Measurements from ENCODE around the gene EIF4G1. TPM values are rescaled to one million over a fixed set of nuclear protein-coding genes. Genes with fewer than 3 reads are reported as not detected.

EIF4G1 gene
- total and polyA plus RNA-seq, 2 of the 8 experiments (the other 6 are each of a cell fraction or from before 2014, with no cell fraction given) = 318 to 473 TPM

GRCh38 chr3:184354121-184354728, 39.8 kb downstream of the EIF4G1 start:
- H3K4me2 ChIP-seq (ENCODE audit: insufficient read depth in 1 of 2, low read depth in 2 of 2, low read length in 2 of 2) = no peak overlapping the region
- ChIA-PET CTCF (ENCODE audit: partially characterized antibody) (interaction anchor here (0.7 to 6.8 kb wide), 26 partner anchors 8 to 424 kb away, joined by 3 to 49 read pairs (median 4); partner anchors contain the start of genes CLCN2, FAM131A and POLR2H), POLR2A (ENCODE audit: partially characterized antibody) (interaction anchor here (1.0 to 3.6 kb wide), 9 partner anchors 8 to 38 kb away, joined by 3 to 23 read pairs (median 6); partner anchors contain the start of genes CLCN2, FAM131A and POLR2H)
- H3K27ac ChIP-seq (ENCODE audit: low read depth, low read length) = no peak overlapping the region
- peaks cover 0 to 7% (median 3%) of the 10 kb centered on the region in 4 experiments; a peak in 2 of 7 replicates for H3K4me1 ChIP-seq (replicated peaks in 1 of 4; ENCODE audit: control insufficient read depth in 3 of 4, insufficient read depth in 4 of 4, low read length in 3 of 4)
- 0 out of 2 replicates have a peak overlapping the region, but pooled peaks have one; percentile 27 for H2BK12ac ChIP-seq (ENCODE audit: low read depth, low read length)
- no peak overlapping the region for H2BK120ac ChIP-seq (replicated peaks; ENCODE audit: low read depth, low read length)
- no peaks in the 10 kb centered on the region for H3K23me2 ChIP-seq (ENCODE audit: low read depth, low read length)
- H3K4ac ChIP-seq (replicated peaks; ENCODE audit: insufficient read length, low read depth, low read length) = no peak overlapping the region
- H3K79me1 ChIP-seq (ENCODE audit: low read depth, low read length) = no peaks in the 10 kb centered on the region
- no peak overlapping the region for H2BK15ac ChIP-seq (ENCODE audit: low read length)
- no peaks in the 10 kb centered on the region for H3K9me3 ChIP-seq (ENCODE audit: insufficient read depth in 2 of 2, low read depth in 1 of 2, low read length in 1 of 2)
- H3K27me3 ChIP-seq (replicated peaks in 1 of 4; ENCODE audit: control insufficient read depth in 3 of 4, extremely low read depth in 1 of 4, insufficient read depth in 3 of 4, low read length in 3 of 4) = no peaks in the 10 kb centered on the region
- no peak overlapping the region for H3K9ac ChIP-seq (replicated peaks in 1 of 4; ENCODE audit: extremely low read depth in 1 of 4, low read depth in 3 of 4, low read length in 3 of 4)
- DNase-seq (ENCODE audit: low read depth in 1 of 2, low spot score in 2 of 2) (peak in 1 of 2 experiments; percentile 85), FAIRE-seq (no peak)
- H3K23ac ChIP-seq (ENCODE audit: insufficient read length) = no peak overlapping the region
- no peak overlapping the region for H2AFZ ChIP-seq (ENCODE audit: low read length)
- no peak overlapping the region for H3K14ac ChIP-seq (ENCODE audit: insufficient read length)
- H4K91ac ChIP-seq (replicated peaks; ENCODE audit: insufficient read length, low read length) = no peak overlapping the region
- no peak overlapping the region for H3K18ac ChIP-seq (ENCODE audit: extremely low read depth, low read length)
- H2BK20ac ChIP-seq (ENCODE audit: low read length) = no peak overlapping the region
- H4K20me1 ChIP-seq (replicated peaks in 1 of 2; ENCODE audit: control insufficient read depth in 1 of 2, insufficient read depth in 2 of 2, low read length in 2 of 2) = peaks cover 4 to 11% of the 10 kb centered on the region in 2 experiments
- no peak overlapping the region for H3K56ac ChIP-seq (replicated peaks; ENCODE audit: insufficient read length, low read depth, low read length)
- no peaks in the 10 kb centered on the region for H3K79me2 ChIP-seq (ENCODE audit: control insufficient read depth in 1 of 2, insufficient read depth in 2 of 2, low read length in 2 of 2)
- H3K4me3 ChIP-seq (ENCODE audit: extremely low read depth in 1 of 4, insufficient read depth in 2 of 4, low read depth in 3 of 4, low read length in 4 of 4) = no peak overlapping the region
- no peak overlapping the region; the same call in 1 of the 2 replicates for H2BK5ac ChIP-seq (ENCODE audit: low read depth, low read length)
- H2AK5ac ChIP-seq (ENCODE audit: low read depth, low read length) = no peak overlapping the region
- no peak overlapping the region for H4K5ac ChIP-seq (ENCODE audit: insufficient read length, low read depth, low read length)
- H3K36me3 ChIP-seq (ENCODE audit: control insufficient read depth in 2 of 4, insufficient read depth in 4 of 4, low read length in 3 of 4) = peaks cover 7 to 42% (median 26%) of the 10 kb centered on the region in 4 experiments; a peak in 7 of 8 replicates
- no peak overlapping the region for H4K8ac ChIP-seq (ENCODE audit: extremely low read depth, insufficient read depth, low read length)
- 73% methylated on average over 15 of the region's 18 CpGs; no CpG with 5 or more reads in 1 of the 2 experiments for WGBS, 2 experiments (ENCODE audit: extremely low coverage in 1 of 2, insufficient coverage in 1 of 2, insufficient read length in 1 of 2, insufficient replicate concordance in 2 of 2, low coverage in 1 of 2, low lambda C conversion rate in 2 of 2, missing lambda C conversion rate in 1 of 2)
- TF ChIP-seq CREB1 (IDR thresholded peaks at IDR 0.05) (0 out of 2 replicates have a peak, but pooled peaks have one; percentile 17), EGR1 (IDR thresholded peaks at IDR 0.05; ENCODE audit: borderline replicate concordance, low read depth, low read length) (no peak), CTBP2 (IDR thresholded peaks at IDR 0.05; ENCODE audit: borderline replicate concordance, insufficient read depth, insufficient read length, low read length) (no peak), RAD21 (IDR thresholded peaks at IDR 0.05 in 1 of 2, conservative IDR thresholded peaks at IDR 0.05 in 1 of 2; ENCODE audit: low read depth in 2 of 2, low read length in 2 of 2) (peak; percentile 37 to 58; a peak in 3 of 4 replicates), SIRT6 (IDR thresholded peaks at IDR 0.05; ENCODE audit: low read length) (no peak), CBX5 (IDR thresholded peaks at IDR 0.05; ENCODE audit: low read depth, low read length) (no peak)
- TF ChIP-seq, protein P1, sequence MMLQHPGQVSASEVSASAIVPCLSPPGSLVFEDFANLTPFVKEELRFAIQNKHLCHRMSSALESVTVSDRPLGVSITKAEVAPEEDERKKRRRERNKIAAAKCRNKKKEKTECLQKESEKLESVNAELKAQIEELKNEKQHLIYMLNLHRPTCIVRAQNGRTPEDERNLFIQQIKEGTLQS (IDR thresholded peaks at IDR 0.05; ENCODE audit: insufficient read depth, low read depth, low read length) = no peak
- TF ChIP-seq, protein P2, sequence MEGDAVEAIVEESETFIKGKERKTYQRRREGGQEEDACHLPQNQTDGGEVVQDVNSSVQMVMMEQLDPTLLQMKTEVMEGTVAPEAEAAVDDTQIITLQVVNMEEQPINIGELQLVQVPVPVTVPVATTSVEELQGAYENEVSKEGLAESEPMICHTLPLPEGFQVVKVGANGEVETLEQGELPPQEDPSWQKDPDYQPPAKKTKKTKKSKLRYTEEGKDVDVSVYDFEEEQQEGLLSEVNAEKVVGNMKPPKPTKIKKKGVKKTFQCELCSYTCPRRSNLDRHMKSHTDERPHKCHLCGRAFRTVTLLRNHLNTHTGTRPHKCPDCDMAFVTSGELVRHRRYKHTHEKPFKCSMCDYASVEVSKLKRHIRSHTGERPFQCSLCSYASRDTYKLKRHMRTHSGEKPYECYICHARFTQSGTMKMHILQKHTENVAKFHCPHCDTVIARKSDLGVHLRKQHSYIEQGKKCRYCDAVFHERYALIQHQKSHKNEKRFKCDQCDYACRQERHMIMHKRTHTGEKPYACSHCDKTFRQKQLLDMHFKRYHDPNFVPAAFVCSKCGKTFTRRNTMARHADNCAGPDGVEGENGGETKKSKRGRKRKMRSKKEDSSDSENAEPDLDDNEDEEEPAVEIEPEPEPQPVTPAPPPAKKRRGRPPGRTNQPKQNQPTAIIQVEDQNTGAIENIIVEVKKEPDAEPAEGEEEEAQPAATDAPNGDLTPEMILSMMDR (IDR thresholded peaks at IDR 0.05; ENCODE audit: control extremely low read depth in 1 of 3, insufficient read depth in 1 of 3, low read depth in 1 of 3, low read length in 3 of 3) = peak in 2 of 3 experiments; percentile 60 to 74; a peak in 3 of 4 replicates

All from H1 (cell line).